WTC11 (cell line): ENCODE measurements around the gene DDX46.

Source experiments
- ATF3 ChIP-seq: sonication (generic); formaldehyde crosslinking; conservative IDR thresholded peaks from 2 replicates; pipeline ENCODE4 v1.8.1; 2022; ENCODE audit warnings: mild to moderate bottlenecking, missing genetic modification reagents
- TF ChIP-seq, protein P1 (sequence below): sonication (generic); formaldehyde crosslinking; IDR thresholded peaks from 2 replicates; pipeline ENCODE4 v1.8.0; 2022; ENCODE audit warnings: mild to moderate bottlenecking, missing genetic modification reagents
- TF ChIP-seq, protein P2 (sequence below): sonication (generic); formaldehyde crosslinking; IDR thresholded peaks from 2 replicates; pipeline ENCODE4 v1.8.0; 2022; ENCODE audit warnings: mild to moderate bottlenecking, missing genetic modification reagents
- TF ChIP-seq, protein P3 (sequence below): fragments of 200-600 bp; IDR thresholded peaks from 2 replicates; pipeline ENCODE4 v1.8.0; 2022; ENCODE audit warnings: antibody characterized with exemption

DNA sequence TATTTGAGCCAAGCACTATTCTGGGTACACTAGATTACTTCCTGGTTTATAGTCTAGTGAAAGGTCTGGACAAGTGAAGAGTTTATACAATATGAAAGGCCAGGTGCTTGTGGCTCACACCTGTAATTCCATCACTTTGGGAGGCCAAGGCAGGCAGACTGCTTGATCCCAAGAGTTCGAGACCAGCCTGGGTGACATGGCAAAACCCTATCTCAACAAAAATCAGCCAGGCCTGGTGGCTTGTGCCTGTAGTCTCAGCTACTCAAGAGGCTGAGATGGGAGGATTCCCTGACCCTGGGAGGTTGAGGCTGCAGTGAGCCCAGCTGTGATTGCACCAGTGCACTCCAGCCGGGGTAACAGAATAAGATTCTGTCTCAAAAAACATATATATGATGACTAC is 106.1 kb downstream of the DDX46 start:
- TF ChIP-seq, protein P1, sequence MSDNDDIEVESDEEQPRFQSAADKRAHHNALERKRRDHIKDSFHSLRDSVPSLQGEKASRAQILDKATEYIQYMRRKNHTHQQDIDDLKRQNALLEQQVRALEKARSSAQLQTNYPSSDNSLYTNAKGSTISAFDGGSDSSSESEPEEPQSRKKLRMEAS (CRISPR knock-in tag): no peak
- no peak for TF ChIP-seq ATF3 (CRISPR knock-in tag)
- TF ChIP-seq, protein P2, sequence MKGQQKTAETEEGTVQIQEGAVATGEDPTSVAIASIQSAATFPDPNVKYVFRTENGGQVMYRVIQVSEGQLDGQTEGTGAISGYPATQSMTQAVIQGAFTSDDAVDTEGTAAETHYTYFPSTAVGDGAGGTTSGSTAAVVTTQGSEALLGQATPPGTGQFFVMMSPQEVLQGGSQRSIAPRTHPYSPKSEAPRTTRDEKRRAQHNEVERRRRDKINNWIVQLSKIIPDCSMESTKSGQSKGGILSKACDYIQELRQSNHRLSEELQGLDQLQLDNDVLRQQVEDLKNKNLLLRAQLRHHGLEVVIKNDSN (CRISPR knock-in tag): no peak
- TF ChIP-seq, protein P3, sequence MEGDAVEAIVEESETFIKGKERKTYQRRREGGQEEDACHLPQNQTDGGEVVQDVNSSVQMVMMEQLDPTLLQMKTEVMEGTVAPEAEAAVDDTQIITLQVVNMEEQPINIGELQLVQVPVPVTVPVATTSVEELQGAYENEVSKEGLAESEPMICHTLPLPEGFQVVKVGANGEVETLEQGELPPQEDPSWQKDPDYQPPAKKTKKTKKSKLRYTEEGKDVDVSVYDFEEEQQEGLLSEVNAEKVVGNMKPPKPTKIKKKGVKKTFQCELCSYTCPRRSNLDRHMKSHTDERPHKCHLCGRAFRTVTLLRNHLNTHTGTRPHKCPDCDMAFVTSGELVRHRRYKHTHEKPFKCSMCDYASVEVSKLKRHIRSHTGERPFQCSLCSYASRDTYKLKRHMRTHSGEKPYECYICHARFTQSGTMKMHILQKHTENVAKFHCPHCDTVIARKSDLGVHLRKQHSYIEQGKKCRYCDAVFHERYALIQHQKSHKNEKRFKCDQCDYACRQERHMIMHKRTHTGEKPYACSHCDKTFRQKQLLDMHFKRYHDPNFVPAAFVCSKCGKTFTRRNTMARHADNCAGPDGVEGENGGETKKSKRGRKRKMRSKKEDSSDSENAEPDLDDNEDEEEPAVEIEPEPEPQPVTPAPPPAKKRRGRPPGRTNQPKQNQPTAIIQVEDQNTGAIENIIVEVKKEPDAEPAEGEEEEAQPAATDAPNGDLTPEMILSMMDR: no peak
